ENCODE measurements around the gene NUDC. TPM values are rescaled to one million over a fixed set of nuclear protein-coding genes. Genes with fewer than 3 reads are reported as not detected.

The NUDC gene
- total and polyA plus RNA-seq, 2 of the 4 experiments (the other 2 are of a cell fraction), result 34.8 to 89.8 TPM

Other genes with a start within 250 kb of the NUDC start
- gene ARID1A, start 225.7 kb upstream of the NUDC start, total RNA-seq (2012; rRNA removed), result 14.0 and 16.7 TPM in 2 replicates
- gene ARID1A, start 225.7 kb upstream of the NUDC start, polyA plus RNA-seq (2012; rRNA removed), result 39.4 and 40.7 TPM in 2 replicates
- gene PIGV, start 133.8 kb upstream of the NUDC start, total RNA-seq (2012; rRNA removed), result 8.6 and 10.6 TPM in 2 replicates
- 6.9 and 7.2 TPM in 2 replicates for gene PIGV, start 133.8 kb upstream of the NUDC start, polyA plus RNA-seq (2012; rRNA removed)
- 9.4 and 12.5 TPM in 2 replicates for gene ZDHHC18, start 95.1 kb upstream of the NUDC start, total RNA-seq (2012; rRNA removed)
- 37.0 and 38.4 TPM in 2 replicates for gene ZDHHC18, start 95.1 kb upstream of the NUDC start, polyA plus RNA-seq (2012; rRNA removed)
- 0.18 TPM in 1 of 2 replicates, not detected in the other for gene SFN, start 58.6 kb upstream of the NUDC start, total RNA-seq (2012; rRNA removed)
- gene SFN, start 58.6 kb upstream of the NUDC start, polyA plus RNA-seq (2012; rRNA removed), result 0.17 and 0.34 TPM in 2 replicates
- gene GPN2, start 31.5 kb upstream of the NUDC start, total RNA-seq (2012; rRNA removed), result 10.6 and 15.4 TPM in 2 replicates
- 22.2 and 37.2 TPM in 2 replicates for gene GPN2, start 31.5 kb upstream of the NUDC start, polyA plus RNA-seq (2012; rRNA removed)
- gene GPATCH3, start 21.3 kb upstream of the NUDC start, total RNA-seq (2012; rRNA removed), result 5.2 and 6.1 TPM in 2 replicates
- gene GPATCH3, start 21.3 kb upstream of the NUDC start, polyA plus RNA-seq (2012; rRNA removed), result 7.6 and 8.0 TPM in 2 replicates
- not detected in 2 replicates for gene NR0B2, start 7.8 kb upstream of the NUDC start, total RNA-seq (2012; rRNA removed)
- gene NR0B2, start 7.8 kb upstream of the NUDC start, polyA plus RNA-seq (2012; rRNA removed), result not detected in 2 replicates
- gene KDF1, start 38.7 kb downstream of the NUDC start, total RNA-seq (2012; rRNA removed), result not detected in 2 replicates
- not detected in 2 replicates for gene KDF1, start 38.7 kb downstream of the NUDC start, polyA plus RNA-seq (2012; rRNA removed)
- gene TRNP1, start 71.9 kb downstream of the NUDC start, total RNA-seq (2012; rRNA removed), result 68.6 and 91.6 TPM in 2 replicates
- 63.3 and 76.8 TPM in 2 replicates for gene TRNP1, start 71.9 kb downstream of the NUDC start, polyA plus RNA-seq (2012; rRNA removed)
- 11.1 and 11.7 TPM in 2 replicates for gene TENT5B, start 91.1 kb downstream of the NUDC start, total RNA-seq (2012; rRNA removed)
- 7.3 and 8.2 TPM in 2 replicates for gene TENT5B, start 91.1 kb downstream of the NUDC start, polyA plus RNA-seq (2012; rRNA removed)
- gene SLC9A1, start 233.4 kb downstream of the NUDC start, total RNA-seq (2012; rRNA removed), result 1.9 and 2.0 TPM in 2 replicates
- 20.5 and 21.2 TPM in 2 replicates for gene SLC9A1, start 233.4 kb downstream of the NUDC start, polyA plus RNA-seq (2012; rRNA removed)

Data from IMR-90 (cell line).